K562 (cell line): ENCODE data around the gene ING4. TPM values are rescaled to one million over a fixed set of nuclear protein-coding genes. Genes with fewer than 3 reads are reported as not detected.

Experiments used
- BCOR ChIP-seq: fragments of 450-650 bp; IDR thresholded peaks from 2 replicates; pipeline ENCODE4 v1.6.1; 2016
- CBFA2T3 ChIP-seq: fragments of 450-650 bp; IDR thresholded peaks from 2 replicates; pipeline ENCODE4 v1.6.1; 2017
- CXXC5 ChIP-seq: fragments of 250-450 bp; sonication (Bioruptor Pico); IDR thresholded peaks from 2 replicates; pipeline ENCODE4 v1.8.0; 2022; ENCODE audit warnings: inconsistent platforms, mild to moderate bottlenecking, moderate library complexity
- FOXA1 ChIP-seq: fragments of 450-650 bp; IDR thresholded peaks from 2 replicates; pipeline ENCODE4 v1.6.1; 2016; ENCODE audit warnings: mild to moderate bottlenecking, borderline replicate concordance
- IRF1 ChIP-seq: sonication (generic); formaldehyde crosslinking; IDR thresholded peaks from 2 replicates; pipeline ENCODE4 v1.8.0; 2022; ENCODE audit warnings: missing genetic modification reagents, mild to moderate bottlenecking, borderline replicate concordance
- MAX ChIP-seq: sonication (generic); formaldehyde crosslinking; IDR thresholded peaks from 2 replicates; pipeline ENCODE4 v1.9.0; 2022; ENCODE audit warnings: mild to moderate bottlenecking, missing genetic modification reagents
- MEF2D ChIP-seq: conservative IDR thresholded peaks from 2 replicates; pipeline ENCODE4 v1.6.1; 2016; ENCODE audit warnings: low read depth, missing genetic modification characterization, missing compliant biosample characterization
- NBN ChIP-seq: fragments of 450-650 bp; IDR thresholded peaks from 2 replicates; pipeline ENCODE4 v1.6.1; 2016; ENCODE audit warnings: low read depth, mild to moderate bottlenecking
- NCOA1 ChIP-seq: fragments of 450-650 bp; IDR thresholded peaks from 2 replicates; pipeline ENCODE4 v1.6.1; 2016; ENCODE audit warnings: low read depth
- PHB2 ChIP-seq: fragments of 450-650 bp; IDR thresholded peaks from 2 replicates; pipeline ENCODE4 v1.6.1; 2017; ENCODE audit warnings: low read depth
- POLR2AphosphoS2 ChIP-seq: IDR thresholded peaks from 2 replicates; pipeline ENCODE4 v1.6.1; 2012; ENCODE audit warnings: low read length, improper control_type of control experiment
- POLR2AphosphoS5 ChIP-seq: IDR thresholded peaks from 2 replicates; pipeline ENCODE4 v1.6.1; 2011; ENCODE audit warnings: mild to moderate bottlenecking, low read depth, low read length, moderate library complexity; ENCODE audit not compliant: control insufficient read depth, insufficient read depth
- POLR3A ChIP-seq: IDR thresholded peaks from 2 replicates; pipeline ENCODE4 v1.6.1; 2011; ENCODE audit warnings: borderline replicate concordance, mild to moderate bottlenecking, moderate library complexity; ENCODE audit not compliant: insufficient read length, insufficient read depth; ENCODE audit errors: extremely low read depth
- PRPF4 ChIP-seq: fragments of 200-400 bp; formaldehyde crosslinking; IDR thresholded peaks from one replicate; pipeline ENCODE4 v1.6.1; 2017; ENCODE audit warnings: low read length, low read depth, mild to moderate bottlenecking; ENCODE audit not compliant: insufficient read depth, poor library complexity, severe bottlenecking
- PURB ChIP-seq: sonication (generic); formaldehyde crosslinking; IDR thresholded peaks from 2 replicates; pipeline ENCODE4 v1.9.0; 2021; ENCODE audit warnings: low read depth, mild to moderate bottlenecking, missing genetic modification reagents
- RBM15 ChIP-seq: fragments of 200-400 bp; formaldehyde crosslinking; IDR thresholded peaks from 2 replicates; pipeline ENCODE4 v1.6.1; 2018; ENCODE audit warnings: mild to moderate bottlenecking, low read length, moderate library complexity; ENCODE audit not compliant: insufficient read depth
- SMARCC2 ChIP-seq: fragments of 450-650 bp; IDR thresholded peaks from 2 replicates; pipeline ENCODE4 v1.6.1; 2017; ENCODE audit warnings: antibody characterized with exemption, moderate library complexity, mild to moderate bottlenecking, low read depth
- TAF9B ChIP-seq: fragments of 450-650 bp; IDR thresholded peaks from 2 replicates; pipeline ENCODE4 v1.6.1; 2018; ENCODE audit warnings: mild to moderate bottlenecking; ENCODE audit not compliant: partially characterized antibody
- THRAP3 ChIP-seq: fragments of 450-650 bp; IDR thresholded peaks from 2 replicates; pipeline ENCODE4 v1.6.1; 2016; ENCODE audit warnings: mild to moderate bottlenecking, inconsistent platforms, borderline replicate concordance
- ZNF140 ChIP-seq: fragments of 250-450 bp; sonication (Bioruptor Pico); IDR thresholded peaks from 2 replicates; pipeline ENCODE4 v1.8.0; 2021; ENCODE audit warnings: moderate library complexity, mild to moderate bottlenecking, inconsistent platforms
- ZNF143 ChIP-seq: sonication (generic); formaldehyde crosslinking; IDR thresholded peaks from 2 replicates; pipeline ENCODE4 v1.9.0; 2022; ENCODE audit warnings: mild to moderate bottlenecking, missing genetic modification reagents
- ZNF263 ChIP-seq: sonication (generic); formaldehyde crosslinking; IDR thresholded peaks from 2 replicates; pipeline ENCODE4 v1.8.0; 2022; ENCODE audit warnings: mild to moderate bottlenecking, missing genetic modification reagents, borderline replicate concordance
- ZNF282 ChIP-seq: sonication (generic); formaldehyde crosslinking; IDR thresholded peaks from 2 replicates; pipeline ENCODE4 v1.8.1; 2023; ENCODE audit warnings: missing genetic modification reagents
- ZNF778 ChIP-seq: fragments of 450-650 bp; formaldehyde crosslinking; IDR thresholded peaks from 2 replicates; pipeline ENCODE4 v1.4.0; 2020; ENCODE audit warnings: mild to moderate bottlenecking, moderate library complexity
- polyA plus RNA-seq, 8 experiments: library from polyadenylated mRNA; depleted of rRNA in 4 of 8; stranded (reverse) in 5 of 8; unstranded in 3 of 8; fragments of >200 nt; fragmentation: Nextera tagmentation in 2 of 8; fragmentation: Illumina TruSeq in 1 of 8; extraction: Ambion mirVana in 2 of 8; extraction: Trizol in 1 of 8; gene quantifications; 2 replicates each; pipeline versions ENCODE4 v1.2.1 to v1.2.3, GENCODE V29; 2011 to 2014; ENCODE audit warnings: inconsistent platforms in 1 of 8, missing spikeins in 1 of 8
- total RNA-seq, 7 experiments: library from RNA; depleted of rRNA in 6 of 7; stranded (reverse); fragments of >200 nt in 6 of 7; fragmentation: Illumina TruSeq in 2 of 7; extraction: Trizol in 2 of 7; gene quantifications; 2 replicates each; pipeline versions ENCODE4 v1.2.1 to v1.2.3, GENCODE V29; 2011 to 2021; ENCODE audit warnings: low replicate concordance in 1 of 7
- TF ChIP-seq, protein P1 (sequence below): sonication (generic); formaldehyde crosslinking; IDR thresholded peaks from 2 replicates; pipeline ENCODE4 v1.8.1; 2022; ENCODE audit warnings: missing genetic modification reagents
- TF ChIP-seq, protein P2 (sequence below): fragments of 450-650 bp; formaldehyde crosslinking; IDR thresholded peaks from 2 replicates; pipeline ENCODE4 v1.4.0; 2020; ENCODE audit warnings: mild to moderate bottlenecking, moderate library complexity

The ING4 gene
- total and polyA plus RNA-seq, 9 of the 15 experiments (the other 6 are each of a cell fraction or from before 2014, with no cell fraction given), result 6.6 to 30.2 (median 15.7) TPM

- TF ChIP-seq MAX (CRISPR knock-in tag) (peak; percentile 70; the same call in 1 of the 2 replicates), POLR3A (no peak), PURB (no peak), FOXA1 (no peak), PRPF4 (no peak), MEF2D (tag) (no peak), ZNF140 (no peak), CXXC5 (CRISPR knock-in tag) (peak; percentile 75), ZNF263 (peak; percentile 89), POLR2AphosphoS2 (no peak), THRAP3 (no peak; the same call in 1 of the 2 replicates), SMARCC2 (no peak), ZNF282 (CRISPR knock-in tag) (no peak), ZNF143 (no peak), CBFA2T3 (no peak), NBN (peak; percentile 69; the same call in 1 of the 2 replicates), RBM15 (no peak), TAF9B (no peak), NCOA1 (peak; percentile 85), ZNF778 (CRISPR knock-in tag) (no peak), IRF1 (no peak), BCOR (no peak), POLR2AphosphoS5 (peak; percentile 52; the same call in 1 of the 2 replicates), PHB2 (no peak)
- TF ChIP-seq, protein P1, sequence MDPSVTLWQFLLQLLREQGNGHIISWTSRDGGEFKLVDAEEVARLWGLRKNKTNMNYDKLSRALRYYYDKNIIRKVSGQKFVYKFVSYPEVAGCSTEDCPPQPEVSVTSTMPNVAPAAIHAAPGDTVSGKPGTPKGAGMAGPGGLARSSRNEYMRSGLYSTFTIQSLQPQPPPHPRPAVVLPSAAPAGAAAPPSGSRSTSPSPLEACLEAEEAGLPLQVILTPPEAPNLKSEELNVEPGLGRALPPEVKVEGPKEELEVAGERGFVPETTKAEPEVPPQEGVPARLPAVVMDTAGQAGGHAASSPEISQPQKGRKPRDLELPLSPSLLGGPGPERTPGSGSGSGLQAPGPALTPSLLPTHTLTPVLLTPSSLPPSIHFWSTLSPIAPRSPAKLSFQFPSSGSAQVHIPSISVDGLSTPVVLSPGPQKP (CRISPR knock-in tag), result no peak
- TF ChIP-seq, protein P2, sequence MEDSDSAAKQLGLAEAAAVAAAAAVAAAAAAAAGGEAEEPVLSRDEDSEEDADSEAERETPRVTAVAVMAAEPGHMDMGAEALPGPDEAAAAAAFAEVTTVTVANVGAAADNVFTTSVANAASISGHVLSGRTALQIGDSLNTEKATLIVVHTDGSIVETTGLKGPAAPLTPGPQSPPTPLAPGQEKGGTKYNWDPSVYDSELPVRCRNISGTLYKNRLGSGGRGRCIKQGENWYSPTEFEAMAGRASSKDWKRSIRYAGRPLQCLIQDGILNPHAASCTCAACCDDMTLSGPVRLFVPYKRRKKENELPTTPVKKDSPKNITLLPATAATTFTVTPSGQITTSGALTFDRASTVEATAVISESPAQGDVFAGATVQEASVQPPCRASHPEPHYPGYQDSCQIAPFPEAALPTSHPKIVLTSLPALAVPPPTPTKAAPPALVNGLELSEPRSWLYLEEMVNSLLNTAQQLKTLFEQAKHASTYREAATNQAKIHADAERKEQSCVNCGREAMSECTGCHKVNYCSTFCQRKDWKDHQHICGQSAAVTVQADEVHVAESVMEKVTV, result no peak
Measured at GRCh38 chr12:6688999-6689882, 26.3 kb upstream of the ING4 start, which contains the start of gene ZNF384 (continued).
